ENCODE results near the gene GRB10.

GRB10 gene

GRCh38 chr7:50540785-50541579 lies 241.7 kb downstream of the GRB10 start:
- FAIRE-seq = no peak
